ENCODE data around the gene KLK3.

The KLK3 gene

DNA sequence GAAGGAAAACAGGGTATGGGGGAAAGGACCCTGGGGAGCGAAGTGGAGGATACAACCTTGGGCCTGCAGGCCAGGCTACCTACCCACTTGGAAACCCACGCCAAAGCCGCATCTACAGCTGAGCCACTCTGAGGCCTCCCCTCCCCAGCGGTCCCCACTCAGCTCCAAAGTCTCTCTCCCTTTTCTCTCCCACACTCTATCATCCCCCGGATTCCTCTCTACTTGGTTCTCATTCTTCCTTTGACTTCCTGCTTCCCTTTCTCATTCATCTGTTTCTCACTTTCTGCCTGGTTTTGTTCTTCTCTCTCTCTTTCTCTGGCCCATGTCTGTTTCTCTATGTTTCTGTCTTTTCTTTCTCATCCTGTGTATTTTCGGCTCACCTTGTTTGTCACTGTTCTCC lies 2.7 kb downstream of the KLK3 start:
- DNase-seq, result no peak
- in situ Hi-C loops (cut with MboI; ENCODE audit: low pct_unique_long_range_greater_than_20kb, low sequenced_read_pairs), result no loop called here

DNA sequence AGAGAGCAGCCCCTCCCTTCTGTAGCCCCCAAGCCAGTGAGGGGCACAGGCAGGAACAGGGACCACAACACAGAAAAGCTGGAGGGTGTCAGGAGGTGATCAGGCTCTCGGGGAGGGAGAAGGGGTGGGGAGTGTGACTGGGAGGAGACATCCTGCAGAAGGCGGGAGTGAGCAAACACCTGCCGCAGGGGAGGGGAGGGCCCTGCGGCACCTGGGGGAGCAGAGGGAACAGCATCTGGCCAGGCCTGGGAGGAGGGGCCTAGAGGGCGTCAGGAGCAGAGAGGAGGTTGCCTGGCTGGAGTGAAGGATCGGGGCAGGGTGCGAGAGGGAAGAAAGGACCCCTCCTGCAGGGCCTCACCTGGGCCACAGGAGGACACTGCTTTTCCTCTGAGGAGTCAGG lies 4.2 kb downstream of the KLK3 start:
- DNase-seq, result no peak
- in situ Hi-C loops (cut with MboI; ENCODE audit: low pct_unique_long_range_greater_than_20kb, low sequenced_read_pairs), result no loop called here

DNA sequence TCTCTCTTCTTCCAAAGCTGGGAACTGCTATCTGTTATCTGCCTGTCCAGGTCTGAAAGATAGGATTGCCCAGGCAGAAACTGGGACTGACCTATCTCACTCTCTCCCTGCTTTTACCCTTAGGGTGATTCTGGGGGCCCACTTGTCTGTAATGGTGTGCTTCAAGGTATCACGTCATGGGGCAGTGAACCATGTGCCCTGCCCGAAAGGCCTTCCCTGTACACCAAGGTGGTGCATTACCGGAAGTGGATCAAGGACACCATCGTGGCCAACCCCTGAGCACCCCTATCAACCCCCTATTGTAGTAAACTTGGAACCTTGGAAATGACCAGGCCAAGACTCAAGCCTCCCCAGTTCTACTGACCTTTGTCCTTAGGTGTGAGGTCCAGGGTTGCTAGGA lies 5.1 kb downstream of the KLK3 start:
- in situ Hi-C loops (cut with MboI; ENCODE audit: low pct_unique_long_range_greater_than_20kb, low sequenced_read_pairs), result no loop called here
- DNase-seq, result no peak

DNA sequence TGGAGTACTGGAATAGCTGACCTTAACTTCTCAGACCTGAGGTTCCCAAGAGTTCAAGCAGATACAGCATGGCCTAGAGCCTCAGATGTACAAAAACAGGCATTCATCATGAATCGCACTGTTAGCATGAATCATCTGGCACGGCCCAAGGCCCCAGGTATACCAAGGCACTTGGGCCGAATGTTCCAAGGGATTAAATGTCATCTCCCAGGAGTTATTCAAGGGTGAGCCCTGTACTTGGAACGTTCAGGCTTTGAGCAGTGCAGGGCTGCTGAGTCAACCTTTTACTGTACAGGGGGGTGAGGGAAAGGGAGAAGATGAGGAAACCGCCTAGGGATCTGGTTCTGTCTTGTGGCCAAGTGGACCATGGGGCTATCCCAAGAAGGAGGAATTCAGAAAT lies 6.3 kb downstream of the KLK3 start:
- in situ Hi-C loops (cut with MboI; ENCODE audit: low pct_unique_long_range_greater_than_20kb, low sequenced_read_pairs), result no loop called here
- no peak for DNase-seq

DNA sequence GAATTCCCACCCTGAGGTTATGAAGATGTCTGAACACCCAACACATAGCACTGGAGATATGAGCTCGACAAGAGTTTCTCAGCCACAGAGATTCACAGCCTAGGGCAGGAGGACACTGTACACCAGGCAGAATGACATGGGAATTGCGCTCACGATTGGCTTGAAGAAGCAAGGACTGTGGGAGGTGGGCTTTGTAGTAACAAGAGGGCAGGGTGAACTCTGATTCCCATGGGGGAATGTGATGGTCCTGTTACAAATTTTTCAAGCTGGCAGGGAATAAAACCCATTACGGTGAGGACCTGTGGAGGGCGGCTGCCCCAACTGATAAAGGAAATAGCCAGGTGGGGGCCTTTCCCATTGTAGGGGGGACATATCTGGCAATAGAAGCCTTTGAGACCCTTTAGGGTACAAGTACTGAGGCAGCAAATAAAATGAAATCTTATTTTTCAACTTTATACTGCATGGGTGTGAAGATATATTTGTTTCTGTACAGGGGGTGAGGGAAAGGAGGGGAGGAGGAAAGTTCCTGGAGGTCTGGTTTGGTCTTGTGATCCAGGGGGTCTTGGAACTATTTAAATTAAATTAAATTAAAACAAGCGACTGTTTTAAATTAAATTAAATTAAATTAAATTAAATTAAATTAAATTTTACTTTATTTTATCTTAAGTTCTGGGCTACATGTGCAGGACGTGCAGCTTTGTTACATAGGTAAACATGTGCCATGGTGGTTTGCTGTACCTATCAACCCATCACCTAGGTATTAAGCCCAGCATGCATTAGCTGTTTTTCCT lies 7.0 kb downstream of the KLK3 start:
- in situ Hi-C loops (cut with MboI; ENCODE audit: low pct_unique_long_range_greater_than_20kb, low sequenced_read_pairs), result no loop called here
- DNase-seq, result no peak

DNA sequence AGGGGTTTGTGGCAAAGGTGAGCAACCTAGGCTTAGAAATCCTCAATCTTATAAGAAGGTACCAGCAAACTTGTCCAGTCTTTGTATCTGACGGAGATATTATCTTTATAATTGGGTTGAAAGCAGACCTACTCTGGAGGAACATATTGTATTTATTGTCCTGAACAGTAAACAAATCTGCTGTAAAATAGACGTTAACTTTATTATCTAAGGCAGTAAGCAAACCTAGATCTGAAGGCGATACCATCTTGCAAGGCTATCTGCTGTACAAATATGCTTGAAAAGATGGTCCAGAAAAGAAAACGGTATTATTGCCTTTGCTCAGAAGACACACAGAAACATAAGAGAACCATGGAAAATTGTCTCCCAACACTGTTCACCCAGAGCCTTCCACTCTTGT lies 14.8 kb downstream of the KLK3 start:
- in situ Hi-C loops (cut with MboI; ENCODE audit: low pct_unique_long_range_greater_than_20kb, low sequenced_read_pairs), result no loop called here
- DNase-seq, result no peak

DNA sequence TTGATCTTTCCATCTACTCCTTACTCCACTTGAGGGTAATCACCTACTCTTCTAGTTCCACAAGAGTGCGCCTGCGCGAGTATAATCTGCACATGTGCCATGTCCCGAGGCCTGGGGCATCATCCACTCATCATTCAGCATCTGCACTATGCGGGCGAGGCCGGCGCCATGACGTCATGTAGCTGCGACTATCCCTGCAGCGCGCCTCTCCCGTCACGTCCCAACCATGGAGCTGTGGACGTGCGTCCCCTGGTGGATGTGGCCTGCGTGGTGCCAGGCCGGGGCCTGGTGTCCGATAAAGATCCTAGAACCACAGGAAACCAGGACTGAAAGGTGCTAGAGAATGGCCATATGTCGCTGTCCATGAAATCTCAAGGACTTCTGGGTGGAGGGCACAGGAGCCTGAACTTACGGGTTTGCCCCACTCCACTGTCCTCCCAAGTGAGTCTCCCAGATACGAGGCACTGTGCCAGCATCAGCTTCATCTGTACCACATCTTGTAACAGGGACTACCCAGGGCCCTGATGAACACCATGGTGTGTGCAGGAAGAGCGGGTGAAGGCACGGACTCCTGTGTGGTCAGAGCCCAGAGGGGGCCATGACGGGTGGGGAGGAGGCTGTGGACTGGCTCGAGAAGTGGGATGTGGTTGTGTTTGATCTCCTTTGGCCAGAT lies 15.8 kb downstream of the KLK3 start:
- DNase-seq, result no peak
- in situ Hi-C loops (cut with MboI; ENCODE audit: low pct_unique_long_range_greater_than_20kb, low sequenced_read_pairs), result no loop called here

DNA sequence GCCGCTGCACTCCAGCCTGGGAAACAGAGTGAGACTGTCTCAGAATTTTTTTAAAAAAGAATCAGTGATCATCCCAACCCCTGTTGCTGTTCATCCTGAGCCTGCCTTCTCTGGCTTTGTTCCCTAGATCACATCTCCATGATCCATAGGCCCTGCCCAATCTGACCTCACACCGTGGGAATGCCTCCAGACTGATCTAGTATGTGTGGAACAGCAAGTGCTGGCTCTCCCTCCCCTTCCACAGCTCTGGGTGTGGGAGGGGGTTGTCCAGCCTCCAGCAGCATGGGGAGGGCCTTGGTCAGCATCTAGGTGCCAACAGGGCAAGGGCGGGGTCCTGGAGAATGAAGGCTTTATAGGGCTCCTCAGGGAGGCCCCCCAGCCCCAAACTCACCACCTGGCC lies 18.3 kb downstream of the KLK3 start, which contains the start of gene KLK2:
Gene KLK2, plus strand, starts transcription at position 384 of the 400 bp plus-strand sequence. CDS start 35 bp downstream, outside the sequence.
- in situ Hi-C loops (cut with MboI; ENCODE audit: low pct_unique_long_range_greater_than_20kb, low sequenced_read_pairs), result no loop called here

DNA sequence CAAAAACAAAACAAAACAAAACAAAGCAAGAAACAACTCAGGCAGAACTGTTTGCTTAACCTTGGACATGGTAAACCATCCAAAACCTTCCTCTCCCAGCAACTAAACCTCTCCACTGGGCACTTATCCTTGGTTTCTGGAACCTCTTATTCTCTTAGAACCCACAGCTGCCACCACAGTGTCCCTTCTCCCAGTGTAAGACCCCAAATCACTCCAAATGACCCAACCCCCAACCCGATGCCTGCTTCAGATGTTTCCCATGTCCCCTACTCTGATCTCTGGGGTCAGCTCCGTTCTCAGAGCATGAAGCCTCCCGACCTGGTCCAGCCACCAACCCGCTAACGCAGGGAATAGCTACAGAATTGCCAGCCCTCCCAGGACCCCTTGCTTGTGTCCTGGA lies 19.5 kb downstream of the KLK3 start:
- DNase-seq, result no peak
- in situ Hi-C loops (cut with MboI; ENCODE audit: low pct_unique_long_range_greater_than_20kb, low sequenced_read_pairs), result no loop called here

More for the DNA sequence above, 18.3 kb downstream of the KLK3 start, which contains the start of gene KLK2:
- no peak for DNase-seq

DNA sequence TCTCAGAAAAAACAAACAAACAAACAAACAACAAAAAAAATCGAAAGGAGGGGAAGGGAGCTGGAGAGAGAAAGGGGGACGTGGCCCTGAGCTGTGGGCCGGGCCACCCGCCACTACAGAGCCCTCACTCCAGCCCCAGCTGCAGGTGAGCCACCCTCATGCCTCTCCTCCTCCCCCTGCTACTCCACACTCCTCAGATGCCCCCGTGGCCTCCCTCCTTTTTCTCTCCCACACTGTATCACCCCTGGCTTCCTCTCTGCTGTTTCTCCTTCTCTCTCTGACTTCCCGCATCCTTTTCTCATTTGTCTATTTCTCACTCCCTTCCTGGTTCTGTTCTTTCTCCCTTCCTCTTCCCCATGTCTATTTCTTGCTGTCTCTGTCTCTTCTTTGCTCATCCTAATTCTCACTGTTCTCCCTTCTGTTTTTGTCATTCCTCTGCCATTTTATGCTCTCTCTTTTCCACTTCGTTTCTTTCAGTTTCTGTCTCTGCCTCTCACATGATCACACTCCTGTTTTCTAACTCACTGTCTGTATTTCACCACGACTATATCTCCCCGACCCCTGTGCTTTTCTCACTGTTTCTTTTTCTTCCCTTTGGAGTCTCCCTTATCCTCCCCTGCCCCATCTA lies 21.2 kb downstream of the KLK3 start:
- DNase-seq, result no peak
- in situ Hi-C loops (cut with MboI; ENCODE audit: low pct_unique_long_range_greater_than_20kb, low sequenced_read_pairs), result no loop called here

DNA sequence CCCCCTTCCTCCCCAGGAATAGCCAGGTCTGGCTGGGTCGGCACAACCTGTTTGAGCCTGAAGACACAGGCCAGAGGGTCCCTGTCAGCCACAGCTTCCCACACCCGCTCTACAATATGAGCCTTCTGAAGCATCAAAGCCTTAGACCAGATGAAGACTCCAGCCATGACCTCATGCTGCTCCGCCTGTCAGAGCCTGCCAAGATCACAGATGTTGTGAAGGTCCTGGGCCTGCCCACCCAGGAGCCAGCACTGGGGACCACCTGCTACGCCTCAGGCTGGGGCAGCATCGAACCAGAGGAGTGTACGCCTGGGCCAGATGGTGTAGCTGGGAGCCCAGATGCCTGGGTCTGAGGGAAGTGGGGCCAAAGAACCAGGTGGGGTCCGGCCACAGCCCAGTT lies 21.7 kb downstream of the KLK3 start:
- no peak for DNase-seq
- in situ Hi-C loops (cut with MboI; ENCODE audit: low pct_unique_long_range_greater_than_20kb, low sequenced_read_pairs), result no loop called here

DNA sequence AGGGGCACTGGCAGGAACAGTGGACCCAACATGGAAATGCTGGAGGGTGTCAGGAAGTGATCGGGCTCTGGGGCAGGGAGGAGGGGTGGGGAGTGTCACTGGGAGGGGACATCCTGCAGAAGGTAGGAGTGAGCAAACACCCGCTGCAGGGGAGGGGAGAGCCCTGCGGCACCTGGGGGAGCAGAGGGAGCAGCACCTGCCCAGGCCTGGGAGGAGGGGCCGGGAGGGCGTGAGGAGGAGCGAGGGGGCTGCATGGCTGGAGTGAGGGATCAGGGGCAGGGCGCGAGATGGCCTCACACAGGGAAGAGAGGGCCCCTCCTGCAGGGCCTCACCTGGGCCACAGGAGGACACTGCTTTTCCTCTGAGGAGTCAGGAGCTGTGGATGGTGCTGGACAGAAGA lies 22.6 kb downstream of the KLK3 start:
- in situ Hi-C loops (cut with MboI; ENCODE audit: low pct_unique_long_range_greater_than_20kb, low sequenced_read_pairs), result no loop called here
- DNase-seq, result no peak

DNA sequence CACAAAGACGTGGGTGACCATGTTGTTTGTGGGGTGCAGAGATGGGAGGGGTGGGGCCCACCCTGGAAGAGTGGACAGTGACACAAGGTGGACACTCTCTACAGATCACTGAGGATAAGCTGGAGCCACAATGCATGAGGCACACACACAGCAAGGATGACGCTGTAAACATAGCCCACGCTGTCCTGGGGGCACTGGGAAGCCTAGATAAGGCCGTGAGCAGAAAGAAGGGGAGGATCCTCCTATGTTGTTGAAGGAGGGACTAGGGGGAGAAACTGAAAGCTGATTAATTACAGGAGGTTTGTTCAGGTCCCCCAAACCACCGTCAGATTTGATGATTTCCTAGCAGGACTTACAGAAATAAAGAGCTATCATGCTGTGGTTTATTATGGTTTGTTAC lies 24.1 kb downstream of the KLK3 start:
- DNase-seq, result no peak
- in situ Hi-C loops (cut with MboI; ENCODE audit: low pct_unique_long_range_greater_than_20kb, low sequenced_read_pairs), result no loop called here

DNA sequence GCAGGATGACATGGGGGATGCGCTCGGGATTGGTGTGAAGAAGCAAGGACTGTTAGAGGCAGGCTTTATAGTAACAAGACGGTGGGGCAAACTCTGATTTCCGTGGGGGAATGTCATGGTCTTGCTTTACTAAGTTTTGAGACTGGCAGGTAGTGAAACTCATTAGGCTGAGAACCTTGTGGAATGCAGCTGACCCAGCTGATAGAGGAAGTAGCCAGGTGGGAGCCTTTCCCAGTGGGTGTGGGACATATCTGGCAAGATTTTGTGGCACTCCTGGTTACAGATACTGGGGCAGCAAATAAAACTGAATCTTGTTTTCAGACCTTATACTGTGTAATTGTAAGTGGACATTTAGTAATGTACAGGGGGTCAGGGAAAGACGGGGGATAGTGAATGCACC lies 25.5 kb downstream of the KLK3 start:
- no peak for DNase-seq
- in situ Hi-C loops (cut with MboI; ENCODE audit: low pct_unique_long_range_greater_than_20kb, low sequenced_read_pairs), result no loop called here

DNA sequence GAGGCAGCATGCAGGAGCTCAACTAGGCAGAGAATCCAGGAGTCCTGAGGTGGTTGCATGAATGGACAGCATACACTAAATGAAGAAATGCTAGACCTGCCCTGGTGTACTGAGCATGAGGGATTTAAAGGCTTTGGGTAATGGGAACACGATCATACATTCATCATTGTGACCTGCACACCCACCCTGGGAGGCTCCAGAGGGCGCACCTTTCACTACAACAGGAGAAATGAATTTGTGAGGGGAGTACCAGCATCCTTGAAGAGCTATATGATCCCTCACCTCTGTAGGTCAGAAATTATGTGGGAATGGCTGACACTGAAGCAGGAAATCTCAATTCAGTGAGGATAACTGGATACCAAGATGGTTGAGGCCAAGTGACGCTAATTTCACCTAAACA lies 27.5 kb downstream of the KLK3 start:
- in situ Hi-C loops (cut with MboI; ENCODE audit: low pct_unique_long_range_greater_than_20kb, low sequenced_read_pairs), result no loop called here
- DNase-seq, result no peak

DNA sequence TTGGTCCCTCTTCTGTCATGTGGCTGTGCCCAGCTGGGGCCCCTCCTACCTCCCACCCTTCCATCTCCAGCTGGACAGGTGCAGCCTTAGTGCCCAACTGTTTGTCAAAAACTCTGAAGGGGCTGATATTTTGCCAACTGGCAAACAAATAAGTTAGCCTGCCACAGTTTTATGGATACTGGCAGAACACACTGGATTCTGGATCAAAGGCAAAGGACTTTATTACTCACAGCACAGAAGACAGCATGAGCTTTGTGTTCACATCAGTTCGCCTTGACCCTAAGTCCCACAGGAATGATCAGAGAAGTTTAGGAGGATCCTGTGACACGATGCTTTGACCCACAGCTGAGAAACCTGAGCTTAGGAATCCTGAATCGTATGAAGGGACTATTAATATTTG lies 34.9 kb downstream of the KLK3 start:
- in situ Hi-C loops (cut with MboI; ENCODE audit: low pct_unique_long_range_greater_than_20kb, low sequenced_read_pairs), result no loop called here
- no peak for DNase-seq

DNA sequence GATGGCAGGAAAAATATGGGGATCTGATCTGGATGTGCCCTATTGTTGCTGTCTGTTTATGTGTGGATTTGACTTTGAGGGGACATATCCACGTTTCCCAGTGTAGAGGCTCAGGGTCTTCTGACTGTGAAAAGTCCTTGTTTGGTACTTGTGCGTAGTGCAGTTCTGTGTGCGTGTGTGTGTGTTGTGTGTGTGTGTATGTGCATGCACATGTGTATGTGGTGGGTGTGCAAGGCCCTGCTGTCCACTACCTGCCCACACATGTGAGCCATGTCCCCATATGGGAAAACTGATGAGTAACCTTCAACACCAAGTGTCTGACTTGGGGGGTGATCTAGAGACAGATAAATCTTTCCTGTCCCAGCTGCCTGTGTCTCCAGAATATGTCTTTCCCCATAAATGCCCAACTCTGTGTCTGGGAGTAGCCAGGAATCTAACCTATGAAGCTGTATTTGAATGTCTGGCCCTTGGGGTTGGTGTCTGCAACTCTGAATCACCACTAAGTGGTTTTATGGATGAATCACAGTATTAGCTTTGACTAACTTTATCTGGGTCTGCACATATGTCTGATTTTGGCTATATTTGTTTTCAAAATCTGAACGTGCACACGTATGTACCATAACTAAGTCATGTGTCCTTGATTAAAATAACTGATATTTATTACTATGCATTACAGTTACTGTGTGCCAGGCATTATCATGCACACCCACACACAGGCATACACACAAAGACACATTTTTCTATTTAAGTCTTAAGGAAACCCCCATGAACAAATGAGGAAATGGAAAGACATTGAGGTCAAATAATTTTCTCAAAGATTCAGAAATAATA lies 35.9 kb downstream of the KLK3 start:
- DNase-seq, result no peak

DNA sequence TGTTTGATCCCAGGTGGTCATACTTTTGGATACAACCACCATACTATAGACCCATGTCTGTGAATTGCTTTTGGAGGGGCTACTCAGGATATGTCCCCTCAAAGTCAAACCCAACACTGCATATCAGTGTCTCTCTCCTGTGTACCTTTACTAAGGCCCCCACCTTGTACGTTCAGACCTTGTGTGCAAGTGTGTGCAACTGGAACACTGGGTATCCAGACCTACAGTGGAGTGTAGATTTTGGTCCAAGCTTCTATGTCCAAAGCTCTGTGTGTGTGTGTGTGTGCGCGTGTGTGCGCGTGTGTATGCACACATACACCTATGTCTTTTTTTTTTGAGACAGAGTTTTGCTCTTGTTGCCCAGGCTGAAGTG lies 36.5 kb downstream of the KLK3 start:
- DNase-seq, result no peak
- in situ Hi-C loops (cut with MboI; ENCODE audit: low pct_unique_long_range_greater_than_20kb, low sequenced_read_pairs), result no loop called here

More for the DNA sequence above, 35.9 kb downstream of the KLK3 start:
- in situ Hi-C loops (cut with MboI; ENCODE audit: low pct_unique_long_range_greater_than_20kb, low sequenced_read_pairs), result no loop called here

DNA sequence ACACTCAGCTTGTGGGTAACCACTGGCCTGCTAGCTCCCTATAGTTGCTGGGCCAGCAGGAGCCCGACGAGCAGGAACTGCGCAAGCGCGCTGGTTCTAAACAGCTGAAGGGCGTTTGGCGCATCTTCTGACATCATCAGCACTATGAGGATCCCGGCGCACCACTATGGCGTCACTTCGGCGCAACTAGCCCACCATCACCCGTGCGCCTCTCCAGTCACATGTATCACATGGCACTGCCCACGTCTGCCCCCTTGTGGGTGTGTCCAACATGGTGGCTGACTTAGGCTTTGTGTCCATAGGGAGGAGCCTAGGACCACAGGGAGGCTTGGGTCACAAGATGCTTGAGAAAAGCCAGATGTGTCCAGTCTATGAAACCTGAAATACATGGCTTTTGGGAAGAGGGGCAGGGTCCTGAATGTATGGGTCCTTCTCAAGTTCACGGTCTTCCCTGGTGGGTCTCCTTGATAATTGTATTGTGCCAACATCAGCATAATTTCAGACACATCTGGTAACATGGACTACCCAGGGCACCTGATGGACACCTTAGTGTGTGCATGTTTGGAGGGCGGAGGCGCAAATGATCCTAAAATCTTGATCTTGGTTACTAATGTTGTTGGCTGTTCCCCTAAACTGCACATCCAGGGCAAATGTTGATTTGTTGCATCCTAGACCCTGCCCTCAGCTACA lies 38.5 kb downstream of the KLK3 start:
- in situ Hi-C loops (cut with MboI; ENCODE audit: low pct_unique_long_range_greater_than_20kb, low sequenced_read_pairs), result no loop called here
- no peak for DNase-seq
